Chondrocyte (in vitro differentiated cells): ENCODE data around the gene DLL3. TPM values are rescaled to one million over a fixed set of nuclear protein-coding genes. Genes with fewer than 3 reads are reported as not detected.
A peak's percentile ranks its signal among the peaks of the same experiment; 100 is the strongest.

Experiments
- DNase-seq: peaks from one replicate; pipeline ENCODE4 v3.0.0; 2021; ENCODE audit warnings: mixed read lengths, low spot score
- H3K27ac Mint-ChIP-seq: one replicate; pipeline ENCODE4 v1.8.0; 2021; ENCODE audit warnings: mild to moderate bottlenecking, moderate library complexity, mixed read lengths; ENCODE audit not compliant: unreplicated experiment
- H3K27me3 Mint-ChIP-seq: 2 replicates; pipeline ENCODE4 v1.8.0; 2021; ENCODE audit warnings: low read depth, mixed read lengths
- H3K36me3 Mint-ChIP-seq: 2 replicates; pipeline ENCODE4 v1.8.0; 2021; ENCODE audit warnings: low read depth, mixed read lengths
- H3K4me1 Mint-ChIP-seq: 2 replicates; pipeline ENCODE4 v1.8.0; 2021; ENCODE audit warnings: low read depth, mild to moderate bottlenecking, mixed read lengths
- H3K4me3 Mint-ChIP-seq: one replicate; pipeline ENCODE4 v1.8.0; 2021; ENCODE audit warnings: mild to moderate bottlenecking, moderate library complexity, mixed read lengths; ENCODE audit not compliant: unreplicated experiment
- H3K9me3 Mint-ChIP-seq: 2 replicates; pipeline ENCODE4 v1.8.0; 2021; ENCODE audit warnings: low read depth, mixed read lengths
- CTCF ChIP-seq: fragments of 200-600 bp; sonication (generic); IDR thresholded peaks from 2 replicates; pipeline ENCODE4 v1.5.0; 2021; ENCODE audit warnings: antibody characterized with exemption, mild to moderate bottlenecking, moderate library complexity
- total RNA-seq: library from RNA; stranded (reverse); gene quantifications from 3 replicates; pipeline ENCODE4 v1.2.1, GENCODE V29; 2021

DLL3 gene
- total RNA-seq, 1 donor from 2014 or later = 1.3 TPM

- no peak overlapping the region for H3K27ac Mint-ChIP-seq
- H3K4me3 Mint-ChIP-seq = no peak overlapping the region
- peaks cover 54% of the 10 kb centered on the region for H3K36me3 Mint-ChIP-seq
- TF ChIP-seq CTCF = no peak
- H3K9me3 Mint-ChIP-seq = no peaks in the 10 kb centered on the region
- no peak for DNase-seq
- no peaks in the 10 kb centered on the region for H3K4me1 Mint-ChIP-seq
- no peaks in the 10 kb centered on the region for H3K27me3 Mint-ChIP-seq
Measured at GRCh38 chr19:39467941-39468340, 30.8 kb upstream of the DLL3 start.

- Mint-ChIP-seq H3K27ac (no peak overlapping the region), H3K27me3 (no peaks in the 10 kb centered on the region), H3K4me1 (no peaks in the 10 kb centered on the region), H3K36me3 (peaks cover 49% of the 10 kb centered on the region), H3K9me3 (no peaks in the 10 kb centered on the region), H3K4me3 (no peak overlapping the region)
- no peak for DNase-seq
- TF ChIP-seq CTCF = no peak
Measured at GRCh38 chr19:39469036-39469435, 29.7 kb upstream of the DLL3 start.

- no peak for TF ChIP-seq CTCF
- Mint-ChIP-seq H3K4me3 (no peak overlapping the region), H3K27ac (no peak overlapping the region), H3K36me3 (peaks cover 49% of the 10 kb centered on the region), H3K9me3 (no peaks in the 10 kb centered on the region), H3K4me1 (no peaks in the 10 kb centered on the region), H3K27me3 (no peaks in the 10 kb centered on the region)
- no peak for DNase-seq
Measured at GRCh38 chr19:39469567-39469966, 29.2 kb upstream of the DLL3 start.

- no peak overlapping the region for H3K4me3 Mint-ChIP-seq
- H3K36me3 Mint-ChIP-seq = peaks cover 48% of the 10 kb centered on the region
- TF ChIP-seq CTCF = no peak
- no peak overlapping the region for H3K27ac Mint-ChIP-seq
- DNase-seq = no peak
- no peaks in the 10 kb centered on the region for H3K9me3 Mint-ChIP-seq
- H3K4me1 Mint-ChIP-seq = no peaks in the 10 kb centered on the region
- no peaks in the 10 kb centered on the region for H3K27me3 Mint-ChIP-seq
Measured at GRCh38 chr19:39470724-39471339, 27.9 kb upstream of the DLL3 start.

GRCh38 chr19:39471756-39472536, 26.8 kb upstream of the DLL3 start:
- Mint-ChIP-seq H3K27ac (peak overlapping the region; percentile 63), H3K4me1 (no peaks in the 10 kb centered on the region), H3K4me3 (no peak overlapping the region), H3K9me3 (no peaks in the 10 kb centered on the region), H3K27me3 (no peaks in the 10 kb centered on the region), H3K36me3 (peaks cover 47% of the 10 kb centered on the region)
- DNase-seq = no peak
- TF ChIP-seq CTCF = no peak
